Spleen (tissue), 7 donors: ENCODE results near the gene ACSM2A.

Source experiments
- CTCF ChIP-seq, 11 experiments: fragments of 200-600 bp in 7 of 11; fragments of 450-650 bp in 4 of 11; sonication (generic) in 4 of 11; IDR thresholded peaks in 8 of 11; conservative IDR thresholded peaks in 3 of 11; 1 replicate in 7 of 11; 2 replicates in 4 of 11; pipeline versions ENCODE4 v1.4.0 to v1.8.0; 2016 to 2021; ENCODE audit warnings: antibody characterized with exemption in 11 of 11, inconsistent platforms in 4 of 11, mild to moderate bottlenecking in 1 of 11
- POLR2A ChIP-seq, 3 donors: fragments of 450-650 bp; IDR thresholded peaks; one replicate each; pipeline ENCODE4 v1.5.1; 2017; ENCODE audit warnings: antibody characterized with exemption in 3 of 3, mild to moderate bottlenecking in 1 of 3
- donor health status: DM: no; HTN: no; CAD: no; lungs with moderate emphysema.
- donor health status: DM: no; HTN: no; CAD: no.
- donor health status: DM: no; HTN: no; CAD: no.

GRCh38 chr16:20409398-20410120 lies 41.8 kb upstream of the ACSM2A start, which contains the start of gene ACSM5:
- TF ChIP-seq CTCF (IDR thresholded peaks at IDR 0.05 in 8 of 11, conservative IDR thresholded peaks at IDR 0.05 in 3 of 11): no peak
- no peak for TF ChIP-seq POLR2A (IDR thresholded peaks at IDR 0.05)
